Breast epithelium (tissue), 4 donors: ENCODE measurements around the gene KCNQ1OT1. TPM values are rescaled to one million over a fixed set of nuclear protein-coding genes. Genes with fewer than 3 reads are reported as not detected.

Experiments
- DNase-seq, 2 donors: peaks; one replicate each; pipeline ENCODE4 v3.0.0-alpha.2; 2019; ENCODE audit warnings: low spot score in 2 of 2
- H3K27ac ChIP-seq, 2 donors: fragments of 200-600 bp; sonication (generic) in 1 of 2; one replicate each; pipeline ENCODE4 v1.5.1; 2016 to 2019; ENCODE audit warnings: mild to moderate bottlenecking in 1 of 2
- H3K27me3 ChIP-seq, 2 donors: fragments of 200-600 bp; sonication (generic) in 1 of 2; one replicate each; pipeline versions ENCODE4 v1.5.1 to v1.6.0; 2017 to 2019; ENCODE audit warnings: control low read depth in 1 of 2, mild to moderate bottlenecking in 1 of 2
- H3K36me3 ChIP-seq: fragments of 200-600 bp; one replicate; pipeline ENCODE4 v1.5.1; 2019
- H3K4me1 ChIP-seq, 2 donors: fragments of 200-600 bp; sonication (generic); one replicate each; pipeline ENCODE4 v1.5.1; 2016 to 2019; ENCODE audit warnings: control low read depth in 1 of 2
- H3K4me3 ChIP-seq, 3 donors: fragments of 200-600 bp; sonication (generic); 1 replicate in 2 of 3; 2 replicates in 1 of 3; pipeline ENCODE4 v1.5.1; 2016 to 2019; ENCODE audit warnings: mild to moderate bottlenecking in 3 of 3, moderate library complexity in 2 of 3
- H3K9me3 ChIP-seq, 2 donors: fragments of 200-600 bp; sonication (generic) in 1 of 2; one replicate each; pipeline ENCODE4 v1.5.1; 2016 to 2019; ENCODE audit warnings: control low read depth in 1 of 2
- POLR2A ChIP-seq: fragments of 450-650 bp; IDR thresholded peaks from one replicate; pipeline ENCODE4 v1.6.1; 2016; ENCODE audit warnings: antibody characterized with exemption, mild to moderate bottlenecking, moderate library complexity
- POLR2AphosphoS5 ChIP-seq, 3 donors: sonication (generic); formaldehyde crosslinking; IDR thresholded peaks; one replicate each; pipeline ENCODE4 v1.6.1; 2017; ENCODE audit warnings: antibody characterized with exemption in 3 of 3
- intact Hi-C: fragments of 100-400 bp; cut with DNase I; formaldehyde crosslinking; loops from one replicate; pipeline ENCODE4 v1.15.1; 2023; ENCODE audit warnings: low total_unique reads
- total RNA-seq, 3 donors: library from RNA; depleted of rRNA; stranded (reverse); fragments of >200 nt; gene quantifications; one replicate each; pipeline ENCODE4 v1.1.0, GENCODE V29; 2016
- TF ChIP-seq, protein P1 (sequence below), 3 donors: fragments of 450-650 bp; IDR thresholded peaks; one replicate each; pipeline ENCODE4 v1.5.1; 2016 to 2017; ENCODE audit warnings: antibody characterized with exemption in 3 of 3, mild to moderate bottlenecking in 3 of 3, moderate library complexity in 3 of 3

KCNQ1OT1 gene
- total RNA-seq, 3 donors from 2014 or later, result 2.1 to 5.3 (median 3.6) TPM

DNA sequence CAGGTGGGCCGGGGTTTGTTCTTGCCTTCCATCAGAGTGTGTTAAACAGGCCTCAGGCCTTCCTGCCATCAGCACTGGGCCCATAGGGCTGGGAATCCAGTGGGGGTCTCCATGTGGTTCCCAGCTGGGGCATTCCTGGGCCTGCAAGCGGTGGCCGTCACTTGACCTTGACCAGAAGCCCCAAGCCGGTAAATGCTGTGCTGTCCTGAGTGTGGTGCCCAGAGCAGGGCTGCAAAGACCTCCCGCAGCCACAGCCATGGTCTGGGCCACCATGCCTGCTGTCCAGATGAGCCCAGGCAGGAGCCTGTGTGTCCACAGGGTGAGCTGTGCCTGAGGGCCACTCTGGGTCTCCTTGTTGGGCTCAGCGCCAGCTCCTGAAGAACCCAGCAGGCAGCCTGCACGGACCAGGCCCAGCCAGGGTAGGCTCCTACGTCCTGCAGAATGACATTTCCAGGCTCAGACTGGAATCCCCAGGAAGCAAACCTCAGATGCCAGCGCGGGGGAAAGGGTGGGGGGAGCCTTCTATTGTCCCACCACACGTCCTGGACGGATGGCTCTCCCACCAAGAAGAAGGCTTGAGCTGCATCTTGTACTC lies 117.3 kb downstream of the KCNQ1OT1 start:
- peak in 1 of 2 donors; percentile 48 for DNase-seq
- Histone ChIP-seq H3K27me3 (no peaks in the 10 kb centered on the region), H3K4me3 (no peak overlapping the region), H3K27ac (no peak overlapping the region), H3K9me3 (no peaks in the 10 kb centered on the region), H3K4me1 (no peaks in the 10 kb centered on the region), H3K36me3 (no peaks in the 10 kb centered on the region)
- intact Hi-C loops, result loop anchor here (5.0 kb wide), 1 partner anchor 605 kb away; no protein-coding TSS in a partner anchor
- TF ChIP-seq POLR2AphosphoS5 (IDR thresholded peaks at IDR 0.05) (no peak), POLR2A (no peak)
- TF ChIP-seq, protein P1, sequence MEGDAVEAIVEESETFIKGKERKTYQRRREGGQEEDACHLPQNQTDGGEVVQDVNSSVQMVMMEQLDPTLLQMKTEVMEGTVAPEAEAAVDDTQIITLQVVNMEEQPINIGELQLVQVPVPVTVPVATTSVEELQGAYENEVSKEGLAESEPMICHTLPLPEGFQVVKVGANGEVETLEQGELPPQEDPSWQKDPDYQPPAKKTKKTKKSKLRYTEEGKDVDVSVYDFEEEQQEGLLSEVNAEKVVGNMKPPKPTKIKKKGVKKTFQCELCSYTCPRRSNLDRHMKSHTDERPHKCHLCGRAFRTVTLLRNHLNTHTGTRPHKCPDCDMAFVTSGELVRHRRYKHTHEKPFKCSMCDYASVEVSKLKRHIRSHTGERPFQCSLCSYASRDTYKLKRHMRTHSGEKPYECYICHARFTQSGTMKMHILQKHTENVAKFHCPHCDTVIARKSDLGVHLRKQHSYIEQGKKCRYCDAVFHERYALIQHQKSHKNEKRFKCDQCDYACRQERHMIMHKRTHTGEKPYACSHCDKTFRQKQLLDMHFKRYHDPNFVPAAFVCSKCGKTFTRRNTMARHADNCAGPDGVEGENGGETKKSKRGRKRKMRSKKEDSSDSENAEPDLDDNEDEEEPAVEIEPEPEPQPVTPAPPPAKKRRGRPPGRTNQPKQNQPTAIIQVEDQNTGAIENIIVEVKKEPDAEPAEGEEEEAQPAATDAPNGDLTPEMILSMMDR (IDR thresholded peaks at IDR 0.05), result no peak

DNA sequence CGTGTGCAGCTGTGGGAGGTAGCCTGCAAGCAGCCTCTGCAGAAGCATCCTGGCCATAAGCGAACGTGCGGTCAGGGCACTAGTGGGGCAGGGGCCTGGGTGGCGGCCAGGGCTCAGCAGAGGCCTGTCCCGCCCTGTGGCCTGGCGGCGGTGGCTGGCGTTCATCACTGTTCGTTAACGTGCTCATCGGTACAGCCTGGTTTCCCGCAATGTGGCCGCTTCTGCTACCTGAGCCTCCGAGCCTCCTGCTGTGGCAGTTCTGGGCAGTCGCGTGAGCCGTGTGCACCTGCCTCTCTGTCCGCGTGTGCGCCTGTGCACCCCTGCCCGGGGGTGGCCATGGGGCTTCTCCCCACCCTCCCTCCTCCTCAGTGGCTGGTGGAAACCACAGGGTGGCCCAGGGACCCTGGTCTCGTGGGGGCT lies 117.9 kb downstream of the KCNQ1OT1 start:
- H3K4me1 ChIP-seq, result no peaks in the 10 kb centered on the region
- intact Hi-C loops, result loop anchor here (5.0 kb wide), 1 partner anchor 605 kb away; no protein-coding TSS in a partner anchor
- H3K9me3 ChIP-seq, result no peaks in the 10 kb centered on the region
- H3K27me3 ChIP-seq, result no peaks in the 10 kb centered on the region
- no peak for DNase-seq
- no peaks in the 10 kb centered on the region for H3K36me3 ChIP-seq
- no peak overlapping the region for H3K27ac ChIP-seq
- H3K4me3 ChIP-seq, result no peak overlapping the region
- TF ChIP-seq POLR2A (no peak), POLR2AphosphoS5 (IDR thresholded peaks at IDR 0.05) (no peak)
- TF ChIP-seq, protein P1 (IDR thresholded peaks at IDR 0.05), result no peak

DNA sequence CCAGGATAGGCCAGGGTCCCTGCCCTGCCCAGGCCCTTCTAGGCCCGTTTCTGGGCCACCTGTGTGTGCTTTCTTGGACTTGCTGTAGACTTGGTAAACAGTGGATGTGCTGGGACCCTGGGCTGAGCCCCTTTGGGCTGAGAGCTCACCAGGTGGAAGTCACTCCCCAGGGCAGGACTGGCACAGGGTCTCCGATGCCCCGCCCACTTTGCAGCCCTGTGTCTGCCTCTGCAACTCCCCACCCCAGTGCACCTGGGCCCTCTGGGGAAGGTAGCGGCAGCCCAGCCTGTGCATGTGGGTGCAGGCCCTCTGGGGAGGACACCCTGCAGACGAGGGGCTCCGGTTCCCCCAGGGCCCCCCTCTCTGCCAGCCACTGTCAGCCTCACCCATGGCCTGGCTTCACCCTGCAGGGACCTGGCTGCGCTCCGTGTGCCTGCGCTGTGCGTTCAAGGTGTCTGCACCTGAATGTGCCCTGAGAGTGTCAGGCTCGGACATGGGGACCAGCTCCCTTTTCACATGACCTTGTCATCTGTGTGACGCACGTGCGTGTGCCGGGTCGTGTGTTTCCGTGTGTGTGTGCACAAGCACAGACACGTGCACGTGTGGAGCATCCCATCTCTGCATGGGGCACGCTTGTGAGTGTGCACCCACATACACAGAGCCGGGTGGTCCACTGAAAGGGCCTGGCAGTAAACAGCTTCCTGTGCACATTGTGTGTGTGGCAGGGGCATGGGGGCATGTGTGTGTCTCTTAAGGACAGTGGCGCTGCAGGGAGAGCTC lies 118.5 kb downstream of the KCNQ1OT1 start:
- DNase-seq, result peak in 1 of 2 donors; percentile 51
- Histone ChIP-seq H3K36me3 (no peaks in the 10 kb centered on the region), H3K27ac (no peak overlapping the region), H3K4me3 (no peak overlapping the region), H3K27me3 (no peaks in the 10 kb centered on the region), H3K4me1 (no peaks in the 10 kb centered on the region), H3K9me3 (no peaks in the 10 kb centered on the region)
- intact Hi-C loops, result loop anchor here (5.0 kb wide), 1 partner anchor 606 kb away; no protein-coding TSS in a partner anchor
- TF ChIP-seq POLR2AphosphoS5 (IDR thresholded peaks at IDR 0.05) (no peak), POLR2A (no peak)
- TF ChIP-seq, protein P1 (IDR thresholded peaks at IDR 0.05), result no peak

DNA sequence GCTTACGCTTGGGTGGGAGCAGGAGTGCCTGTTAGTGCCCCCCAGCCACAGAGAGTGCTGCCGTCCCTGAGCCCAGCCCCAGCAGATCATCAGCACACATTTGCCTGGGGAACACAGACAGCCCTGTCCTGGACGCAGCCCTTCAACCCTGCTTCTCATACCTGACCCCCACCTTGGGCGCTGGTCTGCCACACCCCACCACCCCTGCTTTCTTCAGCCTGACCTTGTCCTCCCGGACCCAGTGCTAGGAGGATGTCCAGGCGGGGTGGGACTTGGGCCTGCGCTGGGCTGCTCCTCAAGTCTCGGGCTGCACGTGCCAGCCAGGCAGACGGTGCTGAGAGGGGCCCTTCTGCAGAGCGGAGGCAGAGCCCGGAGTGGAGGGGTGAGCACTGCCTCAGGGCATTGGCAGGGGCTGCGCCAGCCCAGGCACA lies 119.2 kb downstream of the KCNQ1OT1 start:
- Histone ChIP-seq H3K27ac (no peak overlapping the region), H3K4me1 (no peaks in the 10 kb centered on the region), H3K27me3 (no peaks in the 10 kb centered on the region), H3K9me3 (no peaks in the 10 kb centered on the region), H3K4me3 (no peak overlapping the region), H3K36me3 (no peaks in the 10 kb centered on the region)
- no peak for TF ChIP-seq POLR2A
- no peak for TF ChIP-seq POLR2AphosphoS5 (IDR thresholded peaks at IDR 0.05)
- TF ChIP-seq, protein P1 (IDR thresholded peaks at IDR 0.05), result no peak
- intact Hi-C loops, result loop anchor here (5.0 kb wide), 1 partner anchor 607 kb away; no protein-coding TSS in a partner anchor
- DNase-seq, result peak in 1 of 2 donors; percentile 51

DNA sequence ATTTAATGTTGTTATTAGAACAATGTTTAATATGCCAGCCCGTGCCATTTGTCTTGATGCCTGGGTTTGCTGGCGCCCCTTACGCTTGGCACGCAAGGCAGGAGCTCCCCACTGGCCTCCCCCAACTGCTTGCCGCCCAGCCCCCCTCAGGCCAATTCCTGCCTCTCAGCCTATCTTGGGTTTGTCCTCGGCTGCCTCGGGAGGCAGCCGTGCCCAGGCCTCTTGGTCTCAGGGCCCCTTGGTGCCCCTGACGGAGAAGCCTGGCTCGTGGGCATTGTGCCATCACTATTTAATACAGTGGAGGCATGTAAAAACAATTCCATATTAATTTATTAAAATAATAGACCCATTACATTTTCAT lies 119.8 kb downstream of the KCNQ1OT1 start:
- Histone ChIP-seq H3K4me1 (no peaks in the 10 kb centered on the region), H3K27me3 (no peaks in the 10 kb centered on the region), H3K36me3 (no peaks in the 10 kb centered on the region), H3K27ac (no peak overlapping the region), H3K4me3 (no peak overlapping the region), H3K9me3 (no peaks in the 10 kb centered on the region)
- TF ChIP-seq, protein P1 (IDR thresholded peaks at IDR 0.05), result no peak
- TF ChIP-seq POLR2AphosphoS5 (IDR thresholded peaks at IDR 0.05), result no peak
- TF ChIP-seq POLR2A, result no peak
- peak in 1 of 2 donors; percentile 46 for DNase-seq
- intact Hi-C loops, result loop anchor here (5.0 kb wide), 1 partner anchor 607 kb away; no protein-coding TSS in a partner anchor
